Stimulated activated CD4-positive, alpha-beta T cell treated with anti-CD3 and anti-CD28 coated beads, Interleukin-2, amount 100 ng/mL, for 24 hours (primary cell): Measurements from ENCODE around the gene BDH1.

Experiments used
- DNase-seq, 2 donors: peaks; one replicate each; pipeline ENCODE4 v3.0.0-alpha.2; 2020

Gene BDH1

DNA sequence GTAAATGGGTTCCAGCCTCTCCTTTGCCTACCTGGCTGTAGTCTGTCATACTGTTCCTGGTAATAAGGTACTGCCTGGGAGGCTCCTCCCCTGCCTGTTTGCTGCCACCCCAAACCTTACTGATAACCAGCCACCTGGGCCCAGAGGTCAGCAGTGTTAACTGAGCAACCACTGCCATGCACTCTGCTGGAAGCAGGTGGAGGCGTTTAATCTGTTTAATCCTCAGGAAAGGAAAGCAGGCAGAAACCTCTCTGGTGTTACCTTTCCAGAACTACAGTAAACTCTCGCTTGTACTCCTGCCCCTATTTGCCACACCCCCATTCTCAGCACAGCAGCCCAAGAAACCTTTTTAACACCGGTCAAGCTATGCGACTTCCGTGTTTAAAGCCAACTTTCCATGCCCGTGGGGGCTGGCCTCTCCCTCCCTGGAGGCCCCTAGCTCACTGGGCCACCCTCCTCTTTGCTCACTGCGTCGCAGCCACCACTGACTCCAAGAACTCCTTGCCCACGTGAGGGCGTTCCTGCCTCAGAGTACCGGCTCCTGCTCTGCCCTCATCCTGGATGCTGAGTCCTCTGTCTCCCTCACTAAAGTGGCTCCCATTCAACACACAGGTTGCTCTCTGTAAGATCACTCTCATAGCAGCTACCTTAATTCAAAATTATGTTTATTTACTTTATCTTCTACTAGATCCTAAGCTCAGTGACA, 8.3 kb downstream of the BDH1 start:
- no peak for DNase-seq

DNA sequence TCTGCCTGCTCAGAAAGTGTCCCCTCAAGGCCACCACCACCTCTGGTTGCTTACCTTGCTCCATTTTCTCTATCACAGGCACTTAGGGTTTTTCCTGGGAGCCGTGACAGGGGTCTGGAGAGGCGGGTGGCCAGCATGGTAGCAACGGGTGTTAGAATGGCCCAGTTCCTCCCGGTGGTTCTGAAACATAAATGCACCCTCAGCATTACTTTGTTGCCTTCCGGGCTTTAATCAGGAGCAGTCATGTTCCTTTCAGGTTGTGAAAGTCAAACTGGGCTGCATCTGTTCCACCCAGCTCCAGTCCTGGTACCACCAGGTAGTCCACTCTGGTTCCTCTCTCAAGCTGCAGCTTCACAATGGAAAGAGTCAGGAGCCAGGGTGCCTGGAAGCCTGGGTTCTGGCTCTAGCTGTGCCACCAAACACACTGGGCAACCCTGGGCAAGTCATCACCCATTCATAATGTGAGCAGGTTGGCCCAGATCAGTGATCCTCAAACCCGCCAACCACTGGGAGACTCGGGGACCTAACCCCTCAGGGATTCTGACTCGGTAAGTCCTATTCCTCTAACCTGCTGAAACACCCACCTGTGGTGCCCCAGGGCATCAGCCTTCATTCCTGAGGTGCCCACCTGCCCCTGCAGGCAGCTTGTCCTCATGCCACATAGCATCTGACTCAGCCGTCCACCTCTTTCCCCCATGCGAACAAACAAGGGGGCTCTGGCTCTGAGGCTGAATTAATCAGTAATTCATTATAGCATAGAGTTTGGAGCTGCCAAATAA, 9.3 kb downstream of the BDH1 start:
- DNase-seq: no peak

DNA sequence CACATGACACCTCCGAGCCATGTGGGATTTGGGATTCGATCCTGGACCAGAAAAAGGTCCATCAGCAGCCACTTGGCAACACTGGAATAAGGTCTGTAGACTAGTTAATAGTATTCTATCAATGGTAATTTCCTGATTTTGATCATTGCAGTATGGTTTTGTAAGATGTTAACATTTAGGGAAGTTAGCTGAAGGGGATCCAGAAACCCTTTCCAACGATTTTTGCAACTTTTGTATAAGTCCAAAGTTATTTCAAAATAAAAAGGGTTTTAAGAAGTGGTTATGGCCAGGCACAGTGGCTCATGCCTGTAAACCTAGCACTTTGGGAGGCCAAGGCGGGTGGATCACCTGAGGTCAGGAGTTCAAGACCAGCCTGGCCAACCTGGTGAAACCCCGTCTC, 10.2 kb downstream of the BDH1 start:
- DNase-seq: no peak

DNA sequence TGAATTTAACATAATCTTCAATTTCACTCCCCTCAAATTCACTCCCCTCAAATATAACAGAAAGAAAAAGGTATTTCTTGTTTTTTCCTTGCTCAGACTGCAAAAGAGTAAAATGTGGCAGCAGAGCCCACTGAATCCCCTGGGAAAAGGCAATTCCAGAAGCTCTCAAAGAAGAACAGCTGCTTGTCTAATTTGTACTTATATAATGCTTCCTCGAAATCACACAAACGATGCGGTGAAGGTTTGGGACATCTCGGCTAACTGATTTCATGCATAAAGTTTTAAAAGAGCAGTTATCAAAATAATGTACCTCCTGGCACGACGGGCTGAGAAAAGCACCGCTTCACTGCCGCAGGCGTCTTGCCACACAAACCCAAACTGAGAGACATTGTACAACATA, 10.7 kb downstream of the BDH1 start:
- DNase-seq: no peak

DNA sequence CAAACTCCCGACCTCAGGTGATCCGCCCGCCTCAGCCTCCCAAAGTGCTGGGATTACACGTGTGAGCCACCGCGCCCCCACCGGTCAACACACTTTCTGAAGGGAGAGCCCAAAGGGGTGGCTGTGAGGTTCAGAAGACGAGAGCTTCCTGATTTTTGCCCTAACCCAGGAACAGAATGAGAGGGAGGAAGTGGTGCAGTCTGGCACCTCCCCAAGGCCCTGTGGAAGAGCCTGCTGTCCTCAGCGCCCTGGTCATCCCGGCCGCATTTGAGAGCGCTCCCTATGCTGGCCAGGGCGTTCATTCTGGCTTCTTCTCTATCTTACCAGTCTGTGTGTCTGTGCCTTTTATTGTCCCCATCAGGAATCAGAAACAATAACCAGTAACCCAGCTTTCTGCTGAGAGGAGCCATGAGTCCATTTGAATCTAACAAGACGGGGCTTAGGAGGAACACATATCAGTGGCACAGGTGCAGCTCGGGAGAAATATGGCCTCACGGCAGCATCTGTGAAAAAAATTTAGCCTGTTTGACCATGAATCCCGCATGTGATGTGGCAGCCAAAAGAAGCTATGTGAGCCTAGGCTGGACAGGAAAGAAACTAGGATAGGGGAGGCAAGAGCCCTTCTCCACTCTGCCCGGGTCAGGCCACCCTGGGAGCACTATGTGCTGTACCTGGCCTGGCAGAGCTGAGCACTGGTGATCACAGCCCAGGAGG, 12.9 kb downstream of the BDH1 start:
- no peak for DNase-seq

DNA sequence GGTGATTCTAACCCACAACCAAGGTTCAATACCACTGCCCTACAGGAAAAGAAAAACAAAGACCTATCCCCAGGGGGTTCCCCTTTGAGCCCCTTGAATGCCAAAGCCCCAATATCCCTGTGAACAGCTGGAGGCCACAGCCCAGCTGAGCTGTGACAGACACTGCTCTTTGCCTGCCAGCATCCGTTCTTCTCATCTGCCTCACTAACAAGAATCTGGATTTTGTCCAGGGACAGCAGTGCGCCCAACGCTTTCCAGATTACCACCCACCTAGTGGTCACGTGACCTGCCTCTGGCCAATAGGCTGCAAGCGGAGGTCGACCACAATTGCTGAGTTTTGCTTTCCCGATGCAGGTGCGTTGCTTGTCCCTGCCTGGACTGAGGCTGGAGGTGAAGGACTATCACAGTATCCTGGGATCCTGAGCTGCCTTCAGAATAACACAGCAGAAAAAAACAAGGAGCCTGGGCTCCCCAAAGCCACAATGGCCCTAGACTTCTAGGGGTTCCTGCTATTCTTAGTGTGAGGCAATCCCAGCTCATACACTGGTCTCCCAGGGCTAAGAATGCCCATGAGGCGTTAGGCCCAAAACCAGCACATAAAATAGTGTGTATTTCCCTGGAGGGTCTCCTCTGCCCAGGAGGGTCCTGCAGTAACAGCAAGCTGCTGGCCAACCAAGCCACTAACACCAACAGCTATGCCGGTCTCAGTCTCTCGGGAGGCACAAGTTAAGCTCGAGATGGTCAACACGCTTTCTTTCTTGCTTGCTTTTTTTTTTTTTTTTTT, 13.8 kb downstream of the BDH1 start:
- DNase-seq: no peak

DNA sequence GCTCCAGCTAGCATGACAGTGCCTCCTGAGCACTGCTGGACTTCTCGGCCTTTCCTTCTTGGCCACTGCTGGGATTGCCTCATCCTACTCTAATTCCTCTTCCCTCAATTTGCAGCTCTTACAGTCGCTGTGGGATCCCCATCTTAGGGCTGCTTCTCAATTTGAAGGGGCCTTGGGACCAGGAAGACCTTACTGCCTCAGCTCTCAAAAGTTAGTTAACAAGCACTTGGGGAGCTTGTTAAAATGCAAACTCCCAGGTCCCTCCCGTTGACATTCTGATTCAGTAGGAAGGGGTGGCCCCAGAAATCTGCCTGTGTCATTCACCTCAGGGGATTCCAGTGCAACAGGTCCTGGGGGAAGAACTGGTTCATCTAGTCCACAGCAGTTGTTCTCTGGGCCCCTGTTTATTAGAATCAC, 14.8 kb downstream of the BDH1 start:
- DNase-seq: no peak

DNA sequence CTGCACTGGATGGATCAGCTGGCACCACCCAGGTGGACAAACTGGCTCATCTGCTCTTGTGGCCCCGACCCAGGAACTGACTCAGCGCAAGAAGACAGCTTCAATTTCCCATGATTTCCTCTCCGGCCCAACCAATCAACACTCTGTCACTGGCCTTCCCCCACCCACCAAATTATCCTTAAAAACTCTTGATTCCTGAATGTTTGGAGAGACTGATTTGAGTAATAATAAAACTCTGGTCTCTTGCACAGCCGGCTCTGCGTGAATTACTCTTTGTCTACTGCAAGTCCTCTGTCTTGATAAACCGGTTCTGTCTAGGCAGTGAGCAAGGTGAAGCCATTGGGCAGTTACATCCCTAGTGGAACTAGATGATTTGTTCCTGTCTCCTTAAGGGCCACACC, 16.1 kb downstream of the BDH1 start:
- no peak for DNase-seq

DNA sequence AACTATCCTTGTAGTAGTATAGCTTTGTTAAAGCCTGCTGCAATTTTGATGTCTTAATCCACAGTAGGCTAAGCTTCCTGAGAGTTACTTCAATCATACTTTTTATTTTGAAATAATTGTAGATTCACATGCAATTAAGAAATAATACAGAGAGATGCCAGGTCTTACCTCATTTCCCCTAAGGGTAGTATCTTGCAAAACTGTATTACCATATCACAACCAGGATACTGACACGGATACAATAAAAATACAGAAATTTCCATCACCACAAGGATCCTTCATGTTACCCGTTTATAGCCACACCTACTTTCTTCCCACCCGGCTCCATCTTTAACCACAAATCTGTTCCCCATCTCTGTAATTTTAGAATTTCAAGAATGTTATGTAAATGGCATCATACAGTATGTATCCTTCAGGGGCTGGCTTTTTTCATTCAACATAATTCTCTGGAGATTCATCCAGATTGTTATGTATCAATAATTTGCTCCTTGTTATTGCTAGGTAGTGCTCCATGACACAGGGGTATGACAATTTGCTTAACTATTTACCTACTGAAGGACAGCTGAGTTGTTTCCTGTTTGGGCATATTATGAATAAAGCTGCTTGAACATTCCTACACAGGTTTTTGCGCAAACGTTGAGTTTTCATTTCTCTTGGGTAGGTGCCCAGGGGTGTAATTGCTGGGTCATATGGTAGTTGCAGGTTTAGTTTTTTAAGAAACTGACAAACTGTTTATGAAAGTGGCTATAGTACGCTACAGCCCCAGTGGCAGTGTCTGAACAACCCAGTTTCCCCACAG, 21.6 kb downstream of the BDH1 start:
- DNase-seq: no peak

DNA sequence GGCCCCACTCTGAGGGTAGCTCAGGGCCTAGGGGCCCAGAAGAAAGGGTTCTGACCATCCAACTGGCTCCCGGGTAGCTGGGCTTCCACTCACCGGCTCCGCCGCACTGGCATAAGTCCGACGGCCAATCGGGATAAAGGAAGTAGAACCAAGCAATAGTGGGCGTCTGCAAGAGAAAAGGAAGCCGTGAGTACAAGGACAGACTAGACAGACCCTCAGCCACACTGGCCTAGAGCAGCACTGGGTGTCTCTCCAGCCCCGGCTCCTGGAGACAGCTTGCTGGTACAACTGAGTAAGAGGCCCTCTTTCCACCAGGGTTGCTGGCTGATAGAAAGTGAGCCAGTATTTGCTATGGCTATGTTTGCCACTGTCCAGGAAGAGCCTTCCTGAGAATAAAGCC, 22.4 kb downstream of the BDH1 start:
- DNase-seq: no peak

DNA sequence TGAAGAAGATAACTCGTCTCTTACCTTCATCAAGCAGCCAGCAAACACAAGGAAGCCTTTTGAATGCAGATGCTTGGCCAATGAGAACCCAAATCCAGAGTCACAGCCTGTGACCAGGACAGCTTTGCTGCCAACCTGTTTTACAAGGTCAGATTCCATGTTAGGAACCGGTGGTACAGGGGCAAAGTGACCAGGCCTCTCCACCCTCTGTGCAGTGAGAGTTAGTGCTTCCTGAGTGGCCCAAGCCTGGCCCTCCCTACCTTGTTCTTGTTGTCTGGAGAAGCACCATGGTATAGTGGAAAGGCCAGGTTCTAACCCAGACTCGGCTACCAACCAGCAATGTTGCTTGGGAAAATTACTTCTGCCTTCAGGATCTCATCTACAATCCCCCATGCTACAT, 23.4 kb downstream of the BDH1 start:
- DNase-seq: no peak

DNA sequence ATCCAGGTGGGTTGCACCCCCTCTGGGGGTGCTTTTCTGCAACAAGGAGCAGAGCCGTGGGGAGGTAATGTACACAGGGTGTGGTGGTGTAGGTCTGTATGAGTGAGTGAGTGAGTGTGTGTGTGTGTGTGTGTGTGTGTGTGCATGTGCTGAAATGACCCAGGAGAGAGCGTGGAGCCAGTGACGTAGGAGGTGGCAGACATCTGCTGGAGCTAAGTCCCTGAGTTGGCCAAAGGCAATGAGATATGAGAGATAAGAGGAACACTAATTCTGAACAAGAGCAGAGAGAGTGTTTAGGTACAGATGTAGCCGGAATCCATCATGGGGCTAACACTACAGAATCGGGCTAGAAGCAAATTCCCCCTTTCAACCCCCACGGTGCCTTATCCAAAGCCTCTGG, 27.6 kb downstream of the BDH1 start:
- no peak for DNase-seq

DNA sequence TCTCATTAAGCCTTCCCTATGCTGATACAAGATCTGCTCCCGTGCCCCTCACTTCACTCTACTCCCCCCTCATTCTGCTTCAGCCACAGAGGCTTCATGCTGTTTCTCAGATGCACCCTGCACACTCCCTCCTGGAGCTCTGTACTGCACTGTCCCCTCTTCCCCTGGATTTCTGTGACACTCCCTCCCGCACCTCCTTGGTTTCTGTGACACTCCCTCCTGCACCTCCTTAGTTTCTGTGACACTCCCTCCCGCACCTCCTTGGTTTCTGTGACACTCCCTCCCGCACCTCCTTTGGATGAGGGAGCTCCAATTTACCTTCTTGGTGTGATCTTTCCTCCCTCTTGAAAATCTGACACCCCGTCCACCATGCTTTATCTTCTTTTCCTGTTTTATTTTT, 28.2 kb downstream of the BDH1 start:
- DNase-seq: no peak

DNA sequence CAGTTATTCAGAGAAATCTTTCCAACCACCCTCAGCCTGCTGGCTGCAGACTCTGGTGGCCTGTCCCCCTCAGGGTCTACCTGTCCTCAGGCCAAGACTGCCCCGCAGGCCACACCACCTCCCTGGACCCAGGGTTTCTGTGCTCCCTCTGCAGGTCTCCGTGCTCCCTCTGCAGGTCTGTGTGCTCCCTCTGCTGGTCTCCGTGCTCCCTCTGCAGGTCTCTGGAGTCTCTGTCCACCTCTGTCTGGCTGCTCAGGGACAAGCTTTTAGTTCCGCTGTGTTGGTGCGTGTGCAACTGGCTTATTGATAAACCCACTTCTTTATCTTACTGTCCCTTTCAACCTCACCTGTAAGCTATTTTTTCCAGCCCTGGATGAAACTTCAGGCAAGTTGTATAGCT, 30.1 kb downstream of the BDH1 start:
- no peak for DNase-seq

DNA sequence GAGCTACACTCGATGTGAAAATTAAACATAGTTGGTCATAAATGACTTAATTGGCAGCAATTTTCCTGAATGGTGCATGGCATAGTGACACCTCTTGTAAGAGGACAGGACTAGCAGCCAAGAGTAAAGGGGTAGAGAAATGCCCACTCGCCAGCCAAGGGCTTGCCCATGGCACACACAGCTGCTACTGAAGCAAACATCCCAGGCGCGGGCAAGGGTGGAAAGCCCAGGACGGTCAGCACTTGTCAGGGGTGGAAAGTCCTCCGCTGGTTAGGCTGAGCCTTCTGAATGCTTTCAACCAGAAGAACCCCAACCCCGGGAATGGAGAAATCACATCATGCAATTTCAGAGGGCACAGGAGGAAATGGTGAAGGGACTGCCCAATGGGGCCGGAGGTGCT, 31.6 kb downstream of the BDH1 start:
- DNase-seq: no peak

DNA sequence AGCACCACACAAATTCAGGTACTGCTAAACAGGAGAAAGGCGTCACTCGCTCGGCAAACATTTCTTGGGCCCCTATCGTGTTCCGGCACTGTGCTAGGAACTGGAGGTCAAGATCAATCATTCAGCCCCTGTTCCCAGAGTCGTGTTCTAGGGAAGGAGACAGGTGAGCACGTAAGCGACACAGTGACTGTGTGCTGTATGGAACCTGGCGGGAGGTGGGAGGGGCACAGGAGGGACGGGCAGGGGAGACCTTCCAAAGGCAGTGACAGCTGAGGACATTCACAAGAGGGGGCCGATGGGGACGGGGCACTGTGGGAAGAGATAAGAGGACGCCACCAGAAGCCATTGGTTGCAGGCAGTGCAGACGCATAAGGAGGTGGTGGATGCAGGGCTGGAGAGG, 32.2 kb downstream of the BDH1 start:
- no peak for DNase-seq

DNA sequence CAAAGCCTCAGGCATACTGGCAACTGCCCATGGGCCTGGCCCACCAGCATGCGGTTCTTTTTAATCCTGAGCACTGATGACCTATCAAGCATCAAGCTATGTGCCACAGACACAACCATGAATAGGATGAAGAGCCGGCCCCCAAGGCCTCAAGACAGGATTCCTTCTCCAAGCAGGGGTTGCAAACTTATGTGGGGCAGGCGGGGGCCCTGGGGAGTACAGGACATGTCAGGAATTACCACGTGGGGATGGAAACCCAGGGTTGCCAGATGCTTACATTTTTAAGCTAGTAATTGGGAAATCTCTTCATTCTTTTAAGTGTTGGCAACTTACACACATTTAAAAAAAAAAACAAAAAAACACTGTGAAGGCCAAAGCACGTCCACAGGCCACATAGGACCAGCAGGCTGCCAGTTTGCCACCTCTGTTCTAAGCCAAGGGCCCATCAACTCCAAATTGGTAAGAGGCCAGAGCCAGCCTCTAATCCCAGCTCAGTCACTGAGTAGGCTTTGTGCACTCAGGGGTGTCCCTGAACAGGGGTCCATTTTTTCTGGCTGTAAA, 32.8 kb downstream of the BDH1 start:
- DNase-seq: no peak

DNA sequence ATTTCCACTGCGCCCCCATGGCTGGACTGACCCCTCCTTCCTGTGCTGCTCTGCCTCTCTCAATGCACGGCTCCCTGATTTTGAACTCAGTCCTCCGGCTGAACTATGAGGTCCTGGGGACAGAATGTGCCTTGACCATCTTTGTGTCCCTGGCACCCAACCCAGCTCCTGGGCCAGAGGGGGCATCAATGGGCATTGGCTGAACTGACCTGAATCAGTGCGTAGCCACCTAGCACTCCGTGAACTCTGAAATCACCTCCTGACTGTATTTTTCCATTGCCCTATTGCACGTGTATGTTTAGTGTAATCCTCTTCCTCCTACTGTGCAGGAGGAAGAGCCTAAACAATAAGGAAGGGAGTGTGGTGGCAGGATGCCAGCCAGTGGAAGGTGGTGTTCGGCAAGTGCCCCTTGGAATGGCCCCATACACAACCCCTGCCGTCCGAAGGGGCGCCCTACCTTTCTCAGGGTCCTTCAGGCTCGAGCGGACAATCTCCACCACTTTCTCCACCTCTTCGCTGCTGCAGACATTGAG, 33.5 kb downstream of the BDH1 start:
- DNase-seq: no peak

DNA sequence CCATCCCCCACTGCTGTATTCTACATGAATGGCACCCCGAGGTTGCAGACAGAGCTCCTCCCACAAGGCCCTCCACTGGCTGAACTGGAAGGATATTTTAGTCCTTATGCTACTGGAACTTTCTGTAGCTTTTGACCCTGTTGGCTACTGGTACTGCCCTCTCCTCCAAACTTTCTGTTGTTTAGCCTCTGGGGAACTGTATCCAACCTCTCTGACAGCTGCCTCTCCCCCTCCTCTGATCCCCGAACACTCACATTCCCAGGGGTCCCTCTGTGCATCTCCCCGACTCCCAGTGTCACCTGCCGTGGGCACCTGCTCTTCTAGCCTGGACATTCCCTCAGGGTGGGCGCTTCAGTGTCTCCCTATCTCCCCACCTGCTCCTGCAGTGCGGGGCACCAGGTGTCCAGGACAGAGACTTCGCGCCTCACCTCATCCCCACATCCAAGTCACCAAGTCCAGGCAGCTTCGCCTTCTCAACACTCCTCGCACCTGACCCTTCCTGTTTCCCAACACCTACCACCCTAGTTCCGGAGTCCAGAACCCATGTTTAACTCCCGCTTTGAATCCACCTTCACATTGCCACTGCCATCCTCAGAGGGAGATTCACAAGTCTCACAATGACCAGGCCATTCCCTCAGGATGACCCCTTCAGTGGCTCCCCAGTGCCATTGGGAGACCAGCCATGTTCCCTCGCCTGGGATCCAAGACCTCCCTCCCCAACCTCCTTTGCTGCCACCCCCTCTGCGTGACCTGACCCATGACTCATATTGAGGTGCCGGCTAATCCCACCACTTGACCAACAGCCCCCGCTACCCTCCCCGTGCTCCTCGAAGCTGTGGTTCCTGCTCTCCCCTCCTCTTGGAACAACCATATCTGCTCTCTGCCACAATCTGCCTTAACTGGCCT, 34.2 kb downstream of the BDH1 start:
- no peak for DNase-seq
